ENCODE data around the gene BABAM2. TPM values are rescaled to one million over a fixed set of nuclear protein-coding genes. Genes with fewer than 3 reads are reported as not detected.

The BABAM2 gene
- total RNA-seq, 6 experiments from 2014 or later, result 17.1 to 39.4 (median 25.5) TPM

DNA sequence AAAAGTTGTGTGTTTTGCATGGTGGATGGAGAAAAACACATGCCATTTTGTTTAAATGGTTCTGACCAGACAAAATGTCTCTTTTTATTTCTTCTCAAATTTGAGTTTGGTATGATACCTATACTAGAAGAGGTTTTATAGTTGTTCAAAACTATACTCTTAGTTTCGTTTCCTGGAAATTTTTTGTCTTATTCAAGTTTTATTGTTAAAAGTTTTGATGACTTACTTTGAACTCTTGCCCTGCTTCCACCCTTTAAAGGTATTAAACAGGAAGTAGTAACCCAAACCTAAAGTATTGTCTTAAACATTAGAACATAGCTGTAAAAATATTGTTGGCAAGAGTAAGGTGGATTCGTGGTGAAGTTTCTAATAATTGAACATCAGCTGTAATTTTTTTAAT lies 98.2 kb downstream of the BABAM2 start:
- H3K36me3 ChIP-seq, result no peaks in the 10 kb centered on the region
- no peak overlapping the region for H3K4me3 ChIP-seq
- ATAC-seq, result no peak
- H3K4me1 ChIP-seq, result no peaks in the 10 kb centered on the region
- intact Hi-C loops (cut with DNase I), result no loop called here
- 81% methylated on average over 2 of the region's 2 CpGs for WGBS (ENCODE audit: insufficient coverage, low coverage, low lambda C conversion rate, missing lambda C conversion rate)
- H3K27ac ChIP-seq, result no peak overlapping the region
- TF ChIP-seq, protein P1, sequence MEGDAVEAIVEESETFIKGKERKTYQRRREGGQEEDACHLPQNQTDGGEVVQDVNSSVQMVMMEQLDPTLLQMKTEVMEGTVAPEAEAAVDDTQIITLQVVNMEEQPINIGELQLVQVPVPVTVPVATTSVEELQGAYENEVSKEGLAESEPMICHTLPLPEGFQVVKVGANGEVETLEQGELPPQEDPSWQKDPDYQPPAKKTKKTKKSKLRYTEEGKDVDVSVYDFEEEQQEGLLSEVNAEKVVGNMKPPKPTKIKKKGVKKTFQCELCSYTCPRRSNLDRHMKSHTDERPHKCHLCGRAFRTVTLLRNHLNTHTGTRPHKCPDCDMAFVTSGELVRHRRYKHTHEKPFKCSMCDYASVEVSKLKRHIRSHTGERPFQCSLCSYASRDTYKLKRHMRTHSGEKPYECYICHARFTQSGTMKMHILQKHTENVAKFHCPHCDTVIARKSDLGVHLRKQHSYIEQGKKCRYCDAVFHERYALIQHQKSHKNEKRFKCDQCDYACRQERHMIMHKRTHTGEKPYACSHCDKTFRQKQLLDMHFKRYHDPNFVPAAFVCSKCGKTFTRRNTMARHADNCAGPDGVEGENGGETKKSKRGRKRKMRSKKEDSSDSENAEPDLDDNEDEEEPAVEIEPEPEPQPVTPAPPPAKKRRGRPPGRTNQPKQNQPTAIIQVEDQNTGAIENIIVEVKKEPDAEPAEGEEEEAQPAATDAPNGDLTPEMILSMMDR (IDR thresholded peaks at IDR 0.05), result no peak
- no peak for TF ChIP-seq POLR2A (IDR thresholded peaks at IDR 0.05)
- no peaks in the 10 kb centered on the region for H3K9me3 ChIP-seq
- DNase-seq, result no peak
- H3K27me3 ChIP-seq, result no peaks in the 10 kb centered on the region

DNA sequence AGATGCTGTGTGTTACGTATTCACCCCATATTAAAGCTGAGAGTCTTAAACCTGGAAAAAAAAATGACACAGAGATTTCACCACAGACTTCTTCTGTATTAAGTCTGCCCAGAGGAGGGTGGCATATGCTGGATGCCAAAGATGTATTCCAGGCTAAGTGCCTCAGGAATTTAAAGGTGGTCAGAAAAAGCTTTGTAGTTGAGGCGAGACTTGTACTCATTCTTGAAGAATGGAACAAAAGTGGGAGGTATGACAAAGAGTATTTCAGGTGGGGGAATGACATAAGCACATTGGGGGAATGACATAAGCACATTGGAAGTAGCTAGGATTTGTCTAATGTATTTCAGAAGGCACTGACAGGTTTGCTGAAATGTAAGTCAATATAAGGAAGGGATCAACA lies 98.6 kb downstream of the BABAM2 start:
- Histone ChIP-seq H3K4me3 (no peak overlapping the region), H3K9me3 (no peaks in the 10 kb centered on the region), H3K27ac (no peak overlapping the region), H3K4me1 (no peaks in the 10 kb centered on the region), H3K36me3 (no peaks in the 10 kb centered on the region), H3K27me3 (no peaks in the 10 kb centered on the region)
- ATAC-seq, result no peak
- intact Hi-C loops (cut with DNase I), result no loop called here
- no peak for DNase-seq
- TF ChIP-seq POLR2A (IDR thresholded peaks at IDR 0.05), result no peak
- TF ChIP-seq, protein P1 (IDR thresholded peaks at IDR 0.05), result no peak
- 91% methylated on average over 2 of the region's 2 CpGs for WGBS (ENCODE audit: insufficient coverage, low coverage, low lambda C conversion rate, missing lambda C conversion rate)

DNA sequence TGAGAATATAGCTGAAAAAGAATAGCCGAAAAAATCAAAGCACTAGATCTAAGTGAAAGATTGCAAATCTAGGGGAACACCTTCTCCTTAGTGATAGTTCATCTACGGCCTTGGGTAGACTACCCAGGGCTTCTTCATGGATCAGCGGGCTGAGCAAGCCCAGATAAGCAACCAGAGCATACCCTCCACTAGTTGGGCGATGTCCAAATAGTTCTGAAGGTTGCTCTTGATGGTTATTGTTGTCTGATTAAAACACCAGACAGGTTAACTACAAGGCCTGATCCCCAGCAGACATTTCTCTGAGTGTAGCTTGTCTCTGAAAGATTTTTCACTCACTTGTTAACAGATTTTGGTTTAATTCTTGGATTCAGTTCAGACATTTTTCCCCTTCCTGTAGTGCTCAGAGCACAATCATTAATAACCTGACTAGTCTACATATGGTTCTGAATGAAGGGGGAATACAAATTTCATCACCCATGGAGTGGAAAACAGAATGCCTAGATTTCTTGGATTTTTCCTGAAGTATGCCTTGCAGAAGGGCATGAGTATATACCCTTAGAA lies 99.6 kb downstream of the BABAM2 start:
- intact Hi-C loops (cut with DNase I), result no loop called here
- H3K9me3 ChIP-seq, result no peaks in the 10 kb centered on the region
- no peak for DNase-seq
- no peak for ATAC-seq
- H3K27ac ChIP-seq, result no peak overlapping the region
- WGBS (ENCODE audit: insufficient coverage, low coverage, low lambda C conversion rate, missing lambda C conversion rate), result 91% methylated on average over 4 of the region's 4 CpGs
- H3K36me3 ChIP-seq, result no peaks in the 10 kb centered on the region
- H3K4me1 ChIP-seq, result no peaks in the 10 kb centered on the region
- H3K4me3 ChIP-seq, result no peak overlapping the region
- no peaks in the 10 kb centered on the region for H3K27me3 ChIP-seq
- TF ChIP-seq POLR2A (IDR thresholded peaks at IDR 0.05), result no peak
- TF ChIP-seq, protein P1 (IDR thresholded peaks at IDR 0.05), result no peak

DNA sequence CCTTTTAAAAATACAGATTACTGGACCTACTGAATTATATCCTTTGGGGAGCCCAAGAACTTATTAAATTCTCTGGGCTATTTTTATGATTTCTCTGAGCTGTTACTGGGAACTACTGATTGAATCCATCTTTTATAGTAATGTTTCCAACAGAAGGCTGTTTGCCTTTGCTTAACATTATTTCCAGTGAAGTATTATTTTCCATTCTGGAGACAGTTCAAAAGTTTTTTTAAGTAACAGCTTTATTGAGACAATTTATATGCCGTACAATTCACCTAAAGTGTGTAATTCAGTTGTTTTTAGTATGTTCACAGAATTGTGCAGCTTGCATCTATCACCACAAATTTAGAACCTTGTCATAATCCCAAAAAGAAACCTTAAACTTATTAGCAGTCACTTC lies 100.6 kb downstream of the BABAM2 start:
- no peak for ATAC-seq
- no peak for DNase-seq

More for the DNA sequence above, 100.6 kb downstream of the BABAM2 start:
- intact Hi-C loops (cut with DNase I), result no loop called here
- no peaks in the 10 kb centered on the region for H3K27me3 ChIP-seq
- 100% methylated on average over 1 of the region's 1 CpG for WGBS (ENCODE audit: insufficient coverage, low coverage, low lambda C conversion rate, missing lambda C conversion rate)
- TF ChIP-seq POLR2A (IDR thresholded peaks at IDR 0.05), result no peak
- TF ChIP-seq, protein P1 (IDR thresholded peaks at IDR 0.05), result no peak
- H3K27ac ChIP-seq, result no peak overlapping the region
- no peak overlapping the region for H3K4me3 ChIP-seq
- no peaks in the 10 kb centered on the region for H3K9me3 ChIP-seq
- H3K36me3 ChIP-seq, result no peaks in the 10 kb centered on the region
- no peaks in the 10 kb centered on the region for H3K4me1 ChIP-seq

All from right lobe of liver (tissue), 6 donors.